IMR-90 (cell line): ENCODE measurements around the gene TOR2A. TPM values are rescaled to one million over a fixed set of nuclear protein-coding genes. Genes with fewer than 3 reads are reported as not detected.

ENCODE experiments used
- ATAC-seq: fragments of 200-7000 bp; cut with Tn5 transposase; 2 replicates; pipeline ENCODE4 v1.9.1; 2020; ENCODE audit warnings: low read depth, mild to moderate bottlenecking, moderate library complexity
- BruUV-seq: library from RNA; stranded (reverse); fragments of 400-500 nt; replicated peaks from 2 replicates; lab custom pipeline; 2021; lab: Mats Ljungman, UMichigan
- CTCF ChIA-PET: fragments of 300-600 bp; formaldehyde crosslinking; extraction: SDS; loops from one replicate; lab custom pipeline; 2021; ENCODE audit warnings: antibody characterized with exemption; lab: Yijun Ruan, JAX
- POLR2A ChIA-PET: fragments of 300-600 bp; sonication (Branson Sonifier 250); formaldehyde crosslinking; loops from one replicate; lab custom pipeline; 2022; ENCODE audit warnings: antibody characterized with exemption; ENCODE audit not compliant: unreplicated experiment; lab: Charles Lee
- DNase-seq: peaks from one replicate; pipeline ENCODE4 v3.0.0; 2013
- H2AFZ ChIP-seq: replicated peaks from 2 replicates; pipeline ENCODE3; 2013; ENCODE audit warnings: low read length, mild to moderate bottlenecking; ENCODE audit not compliant: poor library complexity
- H2AK5ac ChIP-seq: 2 replicates; pipeline ENCODE4 v1.6.1; 2013; ENCODE audit warnings: low read depth, low read length, inconsistent platforms
- H2AK9ac ChIP-seq: replicated peaks from 2 replicates; pipeline ENCODE3; 2013; ENCODE audit warnings: mild to moderate bottlenecking, low read depth, low read length, moderate library complexity; ENCODE audit not compliant: poor library complexity
- H2BK120ac ChIP-seq: 2 replicates; pipeline ENCODE4 v1.6.1; 2013; ENCODE audit warnings: low read depth, low read length, inconsistent platforms
- H2BK15ac ChIP-seq: 3 replicates; pipeline ENCODE4 v1.6.1; 2013; ENCODE audit warnings: low read depth, low read length, inconsistent platforms
- H2BK20ac ChIP-seq: 2 replicates; pipeline ENCODE4 v1.6.1; 2013; ENCODE audit warnings: low read depth, mild to moderate bottlenecking, inconsistent platforms, low read length, moderate library complexity
- H2BK5ac ChIP-seq: 2 replicates; pipeline ENCODE4 v1.6.1; 2013; ENCODE audit warnings: mild to moderate bottlenecking, low read depth, low read length, inconsistent platforms; ENCODE audit not compliant: poor library complexity, severe bottlenecking
- H3K14ac ChIP-seq: replicated peaks from 2 replicates; pipeline ENCODE4 v1.6.1; 2013; ENCODE audit warnings: low read depth, low read length, inconsistent platforms
- H3K18ac ChIP-seq: 2 replicates; pipeline ENCODE4 v1.6.1; 2013; ENCODE audit warnings: low read depth, low read length, control low read depth
- H3K23ac ChIP-seq: 2 replicates; pipeline ENCODE4 v1.6.1; 2013; ENCODE audit warnings: low read depth, low read length, inconsistent platforms
- H3K27ac ChIP-seq: 2 replicates; pipeline ENCODE4 v1.5.1; 2013; ENCODE audit warnings: mild to moderate bottlenecking, control low read depth, low read length; ENCODE audit not compliant: insufficient read depth
- H3K27me3 ChIP-seq: 2 replicates; pipeline ENCODE4 v1.6.1; 2013; ENCODE audit warnings: low read length; ENCODE audit not compliant: control insufficient read depth, insufficient read depth
- H3K36me3 ChIP-seq: 2 replicates; pipeline ENCODE4 v1.6.1; 2013; ENCODE audit warnings: low read length, mixed read lengths; ENCODE audit not compliant: control insufficient read depth, insufficient read depth
- H3K4ac ChIP-seq: 2 replicates; pipeline ENCODE4 v1.6.1; 2013; ENCODE audit warnings: low read depth, low read length, inconsistent platforms
- H3K4me1 ChIP-seq: 2 replicates; pipeline ENCODE4 v1.6.1; 2013; ENCODE audit warnings: low read length, mixed read lengths; ENCODE audit not compliant: control insufficient read depth, insufficient read depth
- H3K4me2 ChIP-seq: 2 replicates; pipeline ENCODE4 v1.6.1; 2013; ENCODE audit warnings: low read depth, mild to moderate bottlenecking, control low read depth, low read length, moderate library complexity
- H3K4me3 ChIP-seq: 2 replicates; pipeline ENCODE4 v1.5.1; 2013; ENCODE audit warnings: low read depth, mild to moderate bottlenecking, control low read depth, low read length, moderate library complexity; ENCODE audit not compliant: insufficient read depth
- H3K56ac ChIP-seq: 2 replicates; pipeline ENCODE4 v1.6.1; 2013; ENCODE audit warnings: low read length, inconsistent platforms; ENCODE audit not compliant: insufficient read depth; ENCODE audit errors: extremely low read depth
- H3K79me1 ChIP-seq, 2 experiments: 2 replicates each; pipeline ENCODE4 v1.6.1; 2013; ENCODE audit warnings: low read length in 2 of 2, inconsistent platforms in 1 of 2, low read depth in 1 of 2
- H3K9ac ChIP-seq: 2 replicates; pipeline ENCODE4 v1.6.1; 2013; ENCODE audit warnings: low read depth, low read length, control low read depth
- H3K9me1 ChIP-seq: 2 replicates; pipeline ENCODE4 v1.6.1; 2013; ENCODE audit warnings: low read length, inconsistent platforms; ENCODE audit not compliant: insufficient read depth
- H3K9me3 ChIP-seq: 2 replicates; pipeline ENCODE4 v1.6.1; 2013; ENCODE audit warnings: low read length; ENCODE audit not compliant: control insufficient read depth, insufficient read depth
- H4K20me1 ChIP-seq: 2 replicates; pipeline ENCODE4 v1.6.1; 2013; ENCODE audit warnings: low read length, inconsistent platforms; ENCODE audit not compliant: insufficient read depth
- H4K5ac ChIP-seq: 2 replicates; pipeline ENCODE4 v1.6.1; 2013; ENCODE audit warnings: mild to moderate bottlenecking, low read depth, low read length, control low read depth
- H4K8ac ChIP-seq, 2 experiments: 2 replicates each; pipeline ENCODE4 v1.6.1; 2013; ENCODE audit warnings: low read depth in 2 of 2, low read length in 2 of 2, control low read depth in 1 of 2, inconsistent platforms in 1 of 2
- H4K91ac ChIP-seq: 2 replicates; pipeline ENCODE4 v1.6.1; 2013; ENCODE audit warnings: low read depth, low read length, inconsistent platforms; ENCODE audit not compliant: insufficient read depth
- CEBPB ChIP-seq: IDR thresholded peaks from 2 replicates; pipeline ENCODE4 v1.6.1; 2012; ENCODE audit warnings: low read depth, low read length, improper control_type of control experiment
- MAZ ChIP-seq: IDR thresholded peaks from 2 replicates; pipeline ENCODE4 v1.6.1; 2012; ENCODE audit warnings: low read depth, mild to moderate bottlenecking, low read length, improper control_type of control experiment, moderate library complexity, borderline replicate concordance
- RAD21 ChIP-seq: IDR thresholded peaks from 2 replicates; pipeline ENCODE4 v1.6.1; 2012; ENCODE audit warnings: low read length, improper control_type of control experiment
- WGBS, 2 experiments: methylation state at CpG; one replicate each; pipeline versions ENCODE4 v1.1.5 to v1.1.7; 2013; ENCODE audit warnings: missing lambda C conversion rate in 2 of 2; ENCODE audit not compliant: insufficient read length in 1 of 2; ENCODE audit errors: extremely low coverage in 2 of 2; 5-methylcytosine and 5-hydroxymethylcytosine counted together
- dilution Hi-C: fragments of 300-500 bp; cut with HindIII; formaldehyde crosslinking; loops from one replicate; pipeline ENCODE4 v1.14.3; 2018; ENCODE audit warnings: low sequenced_read_pairs; ENCODE audit not compliant: unreplicated experiment
- in situ Hi-C: fragments of 300-500 bp; cut with MboI; formaldehyde crosslinking; loops from 3 replicates; pipeline ENCODE4 v1.14.3; 2019; ENCODE audit warnings: low sequenced_read_pairs, inconsistent platforms, mixed read lengths
- intact Hi-C: fragments of 100-400 bp; cut with micrococcal nuclease; formaldehyde crosslinking; loops from 2 replicates; pipeline ENCODE4 v1.10.0; 2022
- polyA plus RNA-seq, 3 experiments: library from polyadenylated mRNA; depleted of rRNA; stranded (reverse); fragments of >200 nt; gene quantifications; 2 replicates each; pipeline ENCODE4 v1.2.3, GENCODE V29; 2012; ENCODE audit warnings: low replicate concordance in 1 of 3
- total RNA-seq: library from RNA; depleted of rRNA; stranded (reverse); fragments of >200 nt; gene quantifications from 2 replicates; pipeline ENCODE4 v1.2.3, GENCODE V29; 2012
- TF ChIP-seq, protein P1 (sequence below): fragments of 150-350 bp; IDR thresholded peaks from 2 replicates; pipeline ENCODE4 v1.6.1; 2016; ENCODE audit warnings: low read depth, mild to moderate bottlenecking, low read length, moderate library complexity, borderline replicate concordance

The TOR2A gene
- total and polyA plus RNA-seq, 2 of the 4 experiments (the other 2 are of a cell fraction) = 0.90 to 12.5 TPM

DNA sequence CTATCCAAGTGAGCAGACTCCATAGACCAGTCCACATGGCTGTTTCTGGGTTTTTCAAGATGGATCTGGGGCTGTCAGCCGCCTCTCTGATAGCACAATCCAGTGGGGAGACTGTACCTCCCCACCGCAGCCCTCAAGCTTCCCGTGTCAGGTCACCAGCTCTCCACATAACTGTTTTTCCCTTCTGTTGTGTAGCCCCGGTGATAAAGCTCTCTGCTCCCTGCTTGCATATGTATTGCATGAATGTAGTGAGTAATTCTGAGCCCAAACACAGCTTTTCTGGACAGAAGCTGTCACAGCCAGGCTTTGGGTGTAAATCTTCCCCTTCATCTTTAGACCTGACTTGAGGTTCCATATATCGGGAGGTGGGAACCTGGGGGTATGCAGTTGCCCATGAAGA, 51.4 kb downstream of the TOR2A start:
- Histone ChIP-seq H3K9me1 (peaks cover 19% of the 10 kb centered on the region), H4K8ac (no peak overlapping the region), H2BK15ac (no peak overlapping the region), H2BK120ac (no peak overlapping the region), H2BK5ac (no peak overlapping the region), H3K27ac (no peak overlapping the region), H2AK9ac (peak overlapping the region; percentile 14), H3K36me3 (peaks cover 58% of the 10 kb centered on the region), H3K4me3 (no peak overlapping the region), H3K9ac (no peak overlapping the region), H2BK20ac (no peak overlapping the region), H3K4me1 (peaks cover 11% of the 10 kb centered on the region), H3K79me1 (no peaks in the 10 kb centered on the region), H3K23ac (no peak overlapping the region), H2AK5ac (0 out of 2 replicates have a peak overlapping the region, but pooled peaks have one; percentile 67), H4K20me1 (no peaks in the 10 kb centered on the region), H3K27me3 (no peaks in the 10 kb centered on the region), H3K18ac (no peak overlapping the region), H3K4ac (no peak overlapping the region), H3K56ac (no peak overlapping the region), H4K5ac (no peak overlapping the region), H3K14ac (no peak overlapping the region; the same call in 1 of the 2 replicates), H2AFZ (no peak overlapping the region), H4K91ac (no peak overlapping the region), H3K9me3 (no peaks in the 10 kb centered on the region), H3K4me2 (no peak overlapping the region)
- ATAC-seq = peak; percentile 54
- intact Hi-C loops = no loop called here
- ChIA-PET POLR2A (no interaction called here), CTCF (interaction anchor here (1.1 kb wide), 1 partner anchor 51 kb away, joined by 3 read pairs; the partner anchor contains the start of gene TOR2A)
- BruUV-seq = no TSS peak
- TF ChIP-seq, protein P1, sequence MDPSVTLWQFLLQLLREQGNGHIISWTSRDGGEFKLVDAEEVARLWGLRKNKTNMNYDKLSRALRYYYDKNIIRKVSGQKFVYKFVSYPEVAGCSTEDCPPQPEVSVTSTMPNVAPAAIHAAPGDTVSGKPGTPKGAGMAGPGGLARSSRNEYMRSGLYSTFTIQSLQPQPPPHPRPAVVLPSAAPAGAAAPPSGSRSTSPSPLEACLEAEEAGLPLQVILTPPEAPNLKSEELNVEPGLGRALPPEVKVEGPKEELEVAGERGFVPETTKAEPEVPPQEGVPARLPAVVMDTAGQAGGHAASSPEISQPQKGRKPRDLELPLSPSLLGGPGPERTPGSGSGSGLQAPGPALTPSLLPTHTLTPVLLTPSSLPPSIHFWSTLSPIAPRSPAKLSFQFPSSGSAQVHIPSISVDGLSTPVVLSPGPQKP = no peak
- TF ChIP-seq MAZ (no peak), CEBPB (peak; percentile 83), RAD21 (no peak)
- peak; percentile 78 for DNase-seq
- in situ Hi-C loops = no loop called here
- WGBS, 2 experiments = no CpG with 5 or more reads among the region's 5 CpGs
- dilution Hi-C loops = no loop called here
